ENCODE data around the gene UCN3. TPM values are rescaled to one million over a fixed set of nuclear protein-coding genes. Genes with fewer than 3 reads are reported as not detected.

The UCN3 gene, protein sequence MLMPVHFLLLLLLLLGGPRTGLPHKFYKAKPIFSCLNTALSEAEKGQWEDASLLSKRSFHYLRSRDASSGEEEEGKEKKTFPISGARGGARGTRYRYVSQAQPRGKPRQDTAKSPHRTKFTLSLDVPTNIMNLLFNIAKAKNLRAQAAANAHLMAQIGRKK
- not detected for total RNA-seq

- DNase-seq: no peak
- Histone ChIP-seq H3K36me3 (no peaks in the 10 kb centered on the region), H3K9me3 (no peaks in the 10 kb centered on the region), H3K4me1 (no peaks in the 10 kb centered on the region), H3K27me3 (no peaks in the 10 kb centered on the region), H3K27ac (no peak within 1 kb of the TSS), H3K4me3 (replicated peaks in 1 of 3) (no peak within 1 kb of the TSS)
- WGBS, 2 donors: 66 to 70% methylated on average over 21 of the region's 21 CpGs
- TF ChIP-seq CTCF (IDR thresholded peaks at IDR 0.05): no peak
- no peak for TF ChIP-seq POLR2A (IDR thresholded peaks at IDR 0.05)
- intact Hi-C loops (cut with DNase I): no loop called here
Measured at GRCh38 chr10:5364890-5365338, at the start of gene UCN3. Gene UCN3 (plus strand): TSS chr10:5364966. CDS start chr10:5373721, 8,755 bp downstream.

GRCh38 chr10:5317547-5318107 is 47.1 kb upstream of the UCN3 start:
- no peaks in the 10 kb centered on the region for H3K4me1 ChIP-seq
- H3K4me3 ChIP-seq (replicated peaks in 1 of 3): no peak overlapping the region
- H3K36me3 ChIP-seq: no peaks in the 10 kb centered on the region
- H3K9me3 ChIP-seq: no peaks in the 10 kb centered on the region
- DNase-seq: no peak
- no peaks in the 10 kb centered on the region for H3K27me3 ChIP-seq
- TF ChIP-seq CTCF (IDR thresholded peaks at IDR 0.05) (no peak), POLR2A (IDR thresholded peaks at IDR 0.05) (no peak)
- 60 to 62% methylated on average over 10 of the region's 10 CpGs for WGBS, 2 donors
- intact Hi-C loops (cut with DNase I): no loop called here
- H3K27ac ChIP-seq: no peak overlapping the region

DNA sequence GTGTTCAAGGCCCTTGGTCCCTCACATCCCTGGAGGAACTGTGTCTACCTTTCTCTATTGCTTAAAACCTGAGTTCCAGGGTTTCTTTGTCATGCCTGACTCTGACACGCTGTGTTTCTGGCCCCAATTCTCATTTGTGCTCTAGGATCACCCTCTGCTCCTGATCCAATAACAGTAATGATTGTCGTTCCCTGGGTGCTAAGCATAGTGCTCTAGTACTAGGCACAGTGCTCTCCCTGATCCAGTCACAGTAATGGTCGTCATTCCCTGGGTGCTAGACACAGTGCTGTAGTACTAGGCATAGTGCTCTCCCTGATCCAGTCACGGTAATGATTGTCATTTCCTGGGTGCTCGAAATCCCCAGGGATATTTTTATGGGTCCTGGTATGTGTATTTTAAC is 46.6 kb upstream of the UCN3 start:
- 69 to 93% methylated on average over 5 of the region's 5 CpGs for WGBS, 2 donors
- H3K27me3 ChIP-seq: no peaks in the 10 kb centered on the region
- no peak overlapping the region for H3K27ac ChIP-seq
- DNase-seq: no peak
- H3K9me3 ChIP-seq: no peaks in the 10 kb centered on the region
- H3K4me1 ChIP-seq: no peaks in the 10 kb centered on the region
- no peaks in the 10 kb centered on the region for H3K36me3 ChIP-seq
- no peak for TF ChIP-seq CTCF (IDR thresholded peaks at IDR 0.05)
- no peak for TF ChIP-seq POLR2A (IDR thresholded peaks at IDR 0.05)
- H3K4me3 ChIP-seq (replicated peaks in 1 of 3): no peak overlapping the region
- intact Hi-C loops (cut with DNase I): no loop called here

GRCh38 chr10:5319863-5320262 is 44.9 kb upstream of the UCN3 start:
- 93 to 95% methylated on average over 4 of the region's 4 CpGs for WGBS, 2 donors

More at GRCh38 chr10:5319863-5320262, 44.9 kb upstream of the UCN3 start:
- DNase-seq: no peak
- TF ChIP-seq POLR2A (IDR thresholded peaks at IDR 0.05) (no peak), CTCF (IDR thresholded peaks at IDR 0.05) (no peak)
- no peaks in the 10 kb centered on the region for H3K9me3 ChIP-seq
- no peaks in the 10 kb centered on the region for H3K36me3 ChIP-seq
- intact Hi-C loops (cut with DNase I): no loop called here
- H3K27me3 ChIP-seq: no peaks in the 10 kb centered on the region
- H3K4me1 ChIP-seq: no peaks in the 10 kb centered on the region
- no peak overlapping the region for H3K4me3 ChIP-seq (replicated peaks in 1 of 3)
- H3K27ac ChIP-seq: no peak overlapping the region
